C4-2B (cell line): ENCODE measurements around the gene DCT.
"Not testable (repeated sequence)": the region's sequence is repeated elsewhere in the genome, so short reads cannot be mapped to it uniquely, and the experiment has no call there.

Source experiments
- H3K27ac ChIP-seq: fragments of 450-650 bp; 2 replicates; pipeline ENCODE4 v1.5.1; 2017
- ZFX ChIP-seq: fragments of 450-650 bp; IDR thresholded peaks from 2 replicates; pipeline ENCODE4 v1.6.1; 2017
- TF ChIP-seq, protein P1 (sequence below): fragments of 450-650 bp; conservative IDR thresholded peaks from 2 replicates; pipeline ENCODE4 v1.5.1; 2017; ENCODE audit warnings: mild to moderate bottlenecking

DCT gene

DNA sequence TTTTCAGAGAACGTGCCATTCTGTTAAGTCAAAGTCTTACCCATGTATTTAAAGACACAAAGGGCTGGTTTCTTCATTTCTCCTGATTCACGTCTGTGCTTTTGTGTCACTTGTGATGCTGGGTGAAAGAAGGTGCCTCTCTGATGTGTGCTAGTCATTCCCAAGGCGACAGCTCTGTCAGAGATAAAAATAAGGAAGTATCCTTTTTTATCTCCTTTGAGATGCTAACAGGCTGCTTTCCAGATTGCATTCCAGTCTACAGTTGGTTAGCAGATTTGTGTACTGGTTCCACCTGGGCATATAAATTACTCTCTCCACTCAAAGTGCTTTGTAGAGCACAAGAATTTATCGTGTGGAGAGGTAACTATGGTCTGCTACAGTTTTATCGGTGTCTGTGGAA, 33.5 kb upstream of the DCT start:
- TF ChIP-seq, protein P1, sequence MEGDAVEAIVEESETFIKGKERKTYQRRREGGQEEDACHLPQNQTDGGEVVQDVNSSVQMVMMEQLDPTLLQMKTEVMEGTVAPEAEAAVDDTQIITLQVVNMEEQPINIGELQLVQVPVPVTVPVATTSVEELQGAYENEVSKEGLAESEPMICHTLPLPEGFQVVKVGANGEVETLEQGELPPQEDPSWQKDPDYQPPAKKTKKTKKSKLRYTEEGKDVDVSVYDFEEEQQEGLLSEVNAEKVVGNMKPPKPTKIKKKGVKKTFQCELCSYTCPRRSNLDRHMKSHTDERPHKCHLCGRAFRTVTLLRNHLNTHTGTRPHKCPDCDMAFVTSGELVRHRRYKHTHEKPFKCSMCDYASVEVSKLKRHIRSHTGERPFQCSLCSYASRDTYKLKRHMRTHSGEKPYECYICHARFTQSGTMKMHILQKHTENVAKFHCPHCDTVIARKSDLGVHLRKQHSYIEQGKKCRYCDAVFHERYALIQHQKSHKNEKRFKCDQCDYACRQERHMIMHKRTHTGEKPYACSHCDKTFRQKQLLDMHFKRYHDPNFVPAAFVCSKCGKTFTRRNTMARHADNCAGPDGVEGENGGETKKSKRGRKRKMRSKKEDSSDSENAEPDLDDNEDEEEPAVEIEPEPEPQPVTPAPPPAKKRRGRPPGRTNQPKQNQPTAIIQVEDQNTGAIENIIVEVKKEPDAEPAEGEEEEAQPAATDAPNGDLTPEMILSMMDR: no peak
- no peak for TF ChIP-seq ZFX
- no peak overlapping the region for H3K27ac ChIP-seq

DNA sequence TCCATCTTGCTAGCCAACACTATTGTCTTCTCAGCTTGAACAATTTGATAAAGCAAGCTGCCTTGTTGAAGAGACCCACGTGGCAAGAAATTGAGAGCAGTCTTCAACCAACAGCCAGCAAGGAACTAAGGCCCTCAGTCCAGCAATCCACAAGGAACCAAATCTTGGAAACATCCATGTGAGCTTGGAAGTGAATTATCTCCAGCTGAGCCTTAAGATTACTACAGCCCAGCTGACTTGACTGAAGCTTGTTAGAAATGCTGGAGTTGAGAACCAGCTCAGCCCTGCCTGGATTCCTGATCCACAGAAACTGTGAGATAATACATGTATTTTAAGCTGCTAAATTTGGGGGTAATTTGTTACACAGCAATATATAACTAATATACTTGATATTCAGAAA, 26.2 kb upstream of the DCT start:
- TF ChIP-seq, protein P1: no peak
- TF ChIP-seq ZFX: no peak
- H3K27ac ChIP-seq: no peak overlapping the region

DNA sequence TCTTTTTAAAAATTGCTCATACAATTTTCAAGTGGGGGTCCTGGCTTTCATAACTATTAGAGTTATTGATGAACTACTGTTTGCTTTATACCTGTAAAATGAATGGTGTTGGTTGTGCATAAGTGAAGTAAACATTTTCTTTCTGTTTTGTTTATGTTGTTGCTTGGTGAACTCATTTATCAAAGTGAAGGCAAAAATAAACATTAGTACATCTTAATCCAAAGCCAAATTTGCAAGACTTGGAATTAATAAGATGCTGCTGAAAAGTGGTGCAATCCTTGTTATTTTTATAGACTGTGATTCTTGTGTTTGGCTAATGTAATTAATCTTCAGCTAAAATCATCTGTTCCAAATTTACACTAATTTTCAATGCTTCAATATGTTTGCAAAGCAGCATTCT, 24.4 kb upstream of the DCT start:
- no peak overlapping the region for H3K27ac ChIP-seq
- TF ChIP-seq, protein P1: no peak
- TF ChIP-seq ZFX: no peak

DNA sequence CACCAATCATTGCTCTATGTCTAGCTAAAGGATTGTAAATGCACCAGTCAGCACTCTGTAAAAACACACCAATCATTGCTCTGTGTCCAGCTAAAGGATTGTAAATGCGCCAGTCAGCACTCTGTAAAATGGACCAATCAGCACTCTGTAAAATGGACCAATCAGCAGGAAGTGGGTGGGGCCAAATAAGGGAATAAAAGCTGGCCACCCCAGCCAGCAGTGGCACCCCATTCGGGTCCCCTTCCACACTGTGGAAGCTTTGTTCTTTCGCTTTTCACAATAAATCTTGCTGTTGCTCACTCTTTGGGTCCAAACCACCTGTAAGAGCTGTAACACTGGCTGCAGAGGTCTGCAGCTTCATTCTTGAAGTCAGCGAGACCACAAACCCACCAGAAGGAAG, 19.3 kb upstream of the DCT start:
- not testable (repeated sequence) for H3K27ac ChIP-seq

DNA sequence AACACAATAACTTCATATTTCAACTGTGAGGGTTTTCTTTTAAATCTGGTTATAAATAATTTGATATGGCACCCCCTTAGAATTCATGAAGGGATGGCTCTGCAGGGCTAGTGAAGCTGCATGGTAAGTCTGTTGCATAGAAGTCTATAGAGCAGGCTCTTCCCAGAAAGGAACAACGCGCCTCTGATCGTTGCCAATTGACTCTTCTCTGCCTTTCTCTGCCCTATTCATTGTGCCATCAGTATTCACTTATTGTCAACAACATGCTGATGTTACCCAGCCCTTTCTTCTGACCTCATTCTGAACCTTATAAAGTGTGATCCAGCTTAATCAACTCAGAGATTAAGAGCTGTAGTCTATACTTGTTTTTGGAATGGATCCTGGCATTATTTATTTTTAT, 16.3 kb upstream of the DCT start:
- no peak for TF ChIP-seq ZFX
- TF ChIP-seq, protein P1: no peak
- no peak overlapping the region for H3K27ac ChIP-seq

DNA sequence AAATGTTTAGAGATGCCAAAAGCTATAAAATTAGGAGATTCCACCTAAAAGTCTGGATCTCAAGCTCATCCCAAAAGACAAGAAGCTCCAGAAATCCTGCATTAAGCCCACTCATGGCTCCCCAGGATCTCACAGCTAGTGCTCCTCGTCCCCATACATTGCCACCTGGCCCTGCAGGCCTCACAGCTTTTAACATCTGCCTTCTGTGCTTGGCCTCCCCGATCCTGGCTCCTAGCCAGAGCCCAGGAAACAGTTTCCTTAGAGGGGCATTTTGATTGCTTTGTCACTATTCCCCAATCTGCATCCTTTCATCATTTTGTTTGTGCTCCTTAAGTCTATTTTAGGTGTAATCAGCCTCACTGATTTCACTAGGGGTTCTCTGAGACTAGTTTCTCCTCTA, 14.5 kb upstream of the DCT start:
- TF ChIP-seq ZFX: no peak
- TF ChIP-seq, protein P1: no peak
- no peak overlapping the region for H3K27ac ChIP-seq

DNA sequence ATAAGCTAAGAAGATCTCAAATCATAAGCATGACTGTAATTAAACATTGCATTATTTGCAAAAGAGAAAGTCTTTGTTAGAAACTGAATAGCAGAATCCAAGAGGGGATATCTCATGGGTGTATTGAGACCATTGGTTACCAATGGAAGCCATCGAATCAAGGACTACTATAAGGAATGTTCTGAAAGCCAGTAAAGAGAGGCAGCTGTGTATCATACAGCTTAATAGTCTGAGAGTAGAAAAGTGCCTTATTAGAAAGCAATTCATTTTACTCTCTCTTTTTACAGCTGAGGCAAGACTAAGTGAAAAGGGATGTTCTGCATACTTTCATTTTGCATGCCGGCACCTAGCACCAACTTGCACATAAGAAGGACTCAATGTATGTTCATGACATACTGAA, 7.6 kb upstream of the DCT start:
- no peak overlapping the region for H3K27ac ChIP-seq
- no peak for TF ChIP-seq ZFX
- TF ChIP-seq, protein P1: no peak

DNA sequence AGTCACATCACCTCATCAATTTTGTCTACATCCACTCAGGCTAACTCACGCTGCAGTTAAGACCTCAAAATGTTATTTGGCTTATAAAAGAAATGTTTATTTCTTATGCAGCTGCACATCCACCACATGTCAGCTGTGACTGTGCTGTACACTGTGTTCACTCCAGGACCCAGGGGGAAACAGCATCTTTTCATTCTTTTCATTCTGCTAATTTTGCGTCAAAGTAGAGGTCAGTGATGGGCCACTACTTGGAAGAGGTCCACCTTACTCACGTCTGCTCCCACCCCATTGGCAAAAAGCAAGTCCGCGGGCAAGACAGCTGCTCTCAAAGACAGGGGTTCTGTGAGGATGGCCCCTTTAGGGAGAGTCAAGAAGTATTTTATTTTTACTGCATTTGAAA, 4.5 kb upstream of the DCT start:
- no peak overlapping the region for H3K27ac ChIP-seq
- TF ChIP-seq, protein P1: no peak
- TF ChIP-seq ZFX: no peak
